Lower lobe of right lung (tissue), 2 donors: ENCODE data around the gene CLMP. TPM values are rescaled to one million over a fixed set of nuclear protein-coding genes. Genes with fewer than 3 reads are reported as not detected.
"Not testable (repeated sequence)": the region's sequence is repeated elsewhere in the genome, so short reads cannot be mapped to it uniquely, and the experiment has no call there.

Experiments
- ATAC-seq, 2 donors: fragments of 200-7000 bp; cut with Tn5 transposase; one replicate each; pipeline ENCODE4 v1.9.1; 2020 to 2022; ENCODE audit warnings: mild to moderate bottlenecking in 2 of 2, moderate library complexity in 2 of 2
- DNase-seq: peaks from one replicate; pipeline ENCODE4 v3.0.0-alpha.2; 2020
- H3K27ac ChIP-seq: fragments of 200-600 bp; one replicate; pipeline ENCODE4 v1.8.0; 2022
- H3K27me3 ChIP-seq: fragments of 200-600 bp; one replicate; pipeline ENCODE4 v1.8.0; 2022; ENCODE audit warnings: low read depth
- H3K36me3 ChIP-seq: fragments of 200-600 bp; one replicate; pipeline ENCODE4 v1.8.0; 2022; ENCODE audit warnings: mild to moderate bottlenecking
- H3K4me1 ChIP-seq: fragments of 200-600 bp; one replicate; pipeline ENCODE4 v1.8.0; 2022
- H3K4me3 ChIP-seq: fragments of 200-600 bp; one replicate; pipeline ENCODE4 v1.8.0; 2022; ENCODE audit warnings: mild to moderate bottlenecking
- H3K9me3 ChIP-seq: fragments of 200-600 bp; one replicate; pipeline ENCODE4 v1.8.0; 2022
- CTCF ChIP-seq: fragments of 200-600 bp; IDR thresholded peaks from one replicate; pipeline ENCODE4 v1.8.0; 2022; ENCODE audit warnings: antibody characterized with exemption, mild to moderate bottlenecking
- intact Hi-C: fragments of 100-400 bp; cut with DNase I; formaldehyde crosslinking; loops from one replicate; pipeline ENCODE4 v1.11.0; 2022
- total RNA-seq: library from RNA; stranded (reverse); fragmentation: NEBNext Ultra II Directional; extraction: Animal tissue kit (Norgen Biotek cat#: 25700); gene quantifications from one replicate; pipeline ENCODE4 v1.2.1, GENCODE V29; 2021
- donor health status: DM: no; HTN: yes; CAD: no; lungs with severe emphysema.

CLMP gene
- total RNA-seq, 1 donor from 2014 or later, result 15.1 TPM

GRCh38 chr11:123061403-123062157 is 133.5 kb downstream of the CLMP start, which contains the start of gene HSPA8:
TSS of gene HSPA8 (minus strand) at chr11:123062136. CDS start at chr11:123061324, 812 bp downstream.
- ATAC-seq (peak; percentile 42 to 57), DNase-seq (peak; percentile 85)
- H3K36me3 ChIP-seq, result peaks cover 47% of the 10 kb centered on the region
- no peak for TF ChIP-seq CTCF
- no peaks in the 10 kb centered on the region for H3K9me3 ChIP-seq
- H3K4me3 ChIP-seq, result peak within 1 kb of the TSS; percentile 93
- H3K27me3 ChIP-seq, result no peaks in the 10 kb centered on the region
- peak within 1 kb of the TSS; percentile 100 for H3K27ac ChIP-seq
- H3K4me1 ChIP-seq, result peaks cover 61% of the 10 kb centered on the region
- intact Hi-C loops, result no loop called here

GRCh38 chr11:123060277-123061000 is 134.6 kb downstream of the CLMP start:
- Histone ChIP-seq H3K36me3 (peaks cover 58% of the 10 kb centered on the region), H3K9me3 (no peaks in the 10 kb centered on the region), H3K4me1 (peaks cover 69% of the 10 kb centered on the region), H3K4me3 (peak overlapping the region; percentile 93), H3K27ac (peak overlapping the region; percentile 100), H3K27me3 (no peaks in the 10 kb centered on the region)
- TF ChIP-seq CTCF, result no peak
- ATAC-seq (no peak), DNase-seq (no peak)
- intact Hi-C loops, result no loop called here

GRCh38 chr11:123059041-123059920 is 135.8 kb downstream of the CLMP start:
- Histone ChIP-seq H3K4me3 (peak overlapping the region; percentile 93), H3K36me3 (peaks cover 70% of the 10 kb centered on the region), H3K4me1 (peaks cover 69% of the 10 kb centered on the region)
- H3K27ac ChIP-seq, intact Hi-C loops, DNase-seq, H3K27me3 ChIP-seq, ATAC-seq, H3K9me3 ChIP-seq: not testable (repeated sequence)

GRCh38 chr11:123057661-123058305 is 137.3 kb downstream of the CLMP start:
- H3K36me3 ChIP-seq, result peaks cover 84% of the 10 kb centered on the region
- no peak for TF ChIP-seq CTCF
- peak overlapping the region; percentile 12 for H3K4me3 ChIP-seq
- no peak overlapping the region for H3K27ac ChIP-seq
- intact Hi-C loops, result no loop called here
- H3K4me1 ChIP-seq, result peaks cover 64% of the 10 kb centered on the region
- DNase-seq, result no peak
- no peak for ATAC-seq
- no peaks in the 10 kb centered on the region for H3K9me3 ChIP-seq
- H3K27me3 ChIP-seq, result no peaks in the 10 kb centered on the region

GRCh38 chr11:123056835-123057491 is 138.1 kb downstream of the CLMP start:
- intact Hi-C loops, result no loop called here
- TF ChIP-seq CTCF, result no peak
- no peak for ATAC-seq
- Histone ChIP-seq H3K4me3 (peak overlapping the region; percentile 12), H3K27me3 (no peaks in the 10 kb centered on the region), H3K4me1 (peaks cover 64% of the 10 kb centered on the region), H3K9me3 (no peaks in the 10 kb centered on the region), H3K36me3 (peaks cover 91% of the 10 kb centered on the region), H3K27ac (no peak overlapping the region)
- no peak for DNase-seq
